K562 (cell line): Measurements from ENCODE around the gene TOX2. TPM values are rescaled to one million over a fixed set of nuclear protein-coding genes. Genes with fewer than 3 reads are reported as not detected.
A peak's percentile ranks its signal among the peaks of the same experiment; 100 is the strongest.

Experiments
- DACH1 ChIP-seq: fragments of 450-650 bp; IDR thresholded peaks from 2 replicates; pipeline ENCODE4 v1.6.1; 2018; ENCODE audit not compliant: partially characterized antibody
- ETS2 ChIP-seq: IDR thresholded peaks from 2 replicates; pipeline ENCODE4 v1.6.1; 2016; ENCODE audit warnings: borderline replicate concordance, missing genetic modification characterization, mild to moderate bottlenecking, moderate library complexity, missing compliant biosample characterization; ENCODE audit not compliant: poor library complexity, severe bottlenecking
- GTF2E2 ChIP-seq: fragments of 200-800 bp; sonication (Bioruptor generic); IDR thresholded peaks from 2 replicates; pipeline ENCODE4 v1.6.1; 2016; ENCODE audit warnings: missing genetic modification characterization, missing compliant biosample characterization
- HMGN3 ChIP-seq: IDR thresholded peaks from 2 replicates; pipeline ENCODE4 v1.6.1; 2011; ENCODE audit warnings: borderline replicate concordance, low read depth, mild to moderate bottlenecking, mixed read lengths, low read length; ENCODE audit not compliant: insufficient read length; ENCODE audit errors: extremely low read depth
- ILK ChIP-seq: fragments of 450-650 bp; IDR thresholded peaks from 2 replicates; pipeline ENCODE4 v1.6.1; 2016; ENCODE audit warnings: missing genetic modification characterization, low read depth, mild to moderate bottlenecking, missing compliant biosample characterization, moderate library complexity, borderline replicate concordance
- PTBP1 ChIP-seq: fragments of 200-400 bp; formaldehyde crosslinking; IDR thresholded peaks from 2 replicates; pipeline ENCODE4 v1.6.1; 2017; ENCODE audit warnings: low read depth, low read length
- SUPT5H ChIP-seq: fragments of 450-650 bp; IDR thresholded peaks from 2 replicates; pipeline ENCODE4 v1.6.1; 2016
- TEAD2 ChIP-seq: fragments of 450-650 bp; IDR thresholded peaks from 2 replicates; pipeline ENCODE4 v1.6.1; 2016; ENCODE audit warnings: missing genetic modification characterization, control low read depth, missing compliant biosample characterization
- ZNF134 ChIP-seq: fragments of 250-450 bp; sonication (Bioruptor Pico); conservative IDR thresholded peaks from 2 replicates; pipeline ENCODE4 v1.4.0; 2020
- ZNF830 ChIP-seq: fragments of 250-450 bp; sonication (Bioruptor Pico); IDR thresholded peaks from 2 replicates; pipeline ENCODE4 v1.5.0; 2021; ENCODE audit warnings: mild to moderate bottlenecking
- polyA plus RNA-seq, 8 experiments: library from polyadenylated mRNA; depleted of rRNA in 4 of 8; stranded (reverse) in 5 of 8; unstranded in 3 of 8; fragments of >200 nt; fragmentation: Nextera tagmentation in 2 of 8; fragmentation: Illumina TruSeq in 1 of 8; extraction: Ambion mirVana in 2 of 8; extraction: Trizol in 1 of 8; gene quantifications; 2 replicates each; pipeline versions ENCODE4 v1.2.1 to v1.2.3, GENCODE V29; 2011 to 2014; ENCODE audit warnings: inconsistent platforms in 1 of 8, missing spikeins in 1 of 8
- total RNA-seq, 7 experiments: library from RNA; depleted of rRNA in 6 of 7; stranded (reverse); fragments of >200 nt in 6 of 7; fragmentation: Illumina TruSeq in 2 of 7; extraction: Trizol in 2 of 7; gene quantifications; 2 replicates each; pipeline versions ENCODE4 v1.2.1 to v1.2.3, GENCODE V29; 2011 to 2021; ENCODE audit warnings: low replicate concordance in 1 of 7
- TF ChIP-seq, protein P1 (sequence below): sonication (generic); formaldehyde crosslinking; IDR thresholded peaks from 2 replicates; pipeline ENCODE4 v1.8.1; 2022; ENCODE audit warnings: missing genetic modification reagents
- TF ChIP-seq, protein P2 (sequence below): fragments of 250-450 bp; sonication (Bioruptor Pico); IDR thresholded peaks from 2 replicates; pipeline ENCODE4 v1.5.0; 2021
- TF ChIP-seq, protein P3 (sequence below), 2 experiments: fragments of 450-650 bp; conservative IDR thresholded peaks; 2 replicates each; pipeline ENCODE4 v1.6.1; 2017; ENCODE audit warnings: mild to moderate bottlenecking in 2 of 2, moderate library complexity in 2 of 2
- TF ChIP-seq, protein P4 (sequence below): sonication (generic); formaldehyde crosslinking; IDR thresholded peaks from 2 replicates; pipeline ENCODE4 v1.8.1; 2023; ENCODE audit warnings: mild to moderate bottlenecking, missing genetic modification reagents
- TF ChIP-seq, protein P5 (sequence below): fragments of 250-450 bp; sonication (Bioruptor Pico); IDR thresholded peaks from 2 replicates; pipeline ENCODE4 v1.8.0; 2022; ENCODE audit warnings: inconsistent platforms
- TF ChIP-seq, protein P6 (sequence below): fragments of 250-450 bp; sonication (Bioruptor Pico); IDR thresholded peaks from 2 replicates; pipeline ENCODE4 v1.4.0; 2020; ENCODE audit warnings: borderline replicate concordance

TOX2 gene
- total and polyA plus RNA-seq, 9 of the 15 experiments (the other 6 are each of a cell fraction or from before 2014, with no cell fraction given): not detected

DNA sequence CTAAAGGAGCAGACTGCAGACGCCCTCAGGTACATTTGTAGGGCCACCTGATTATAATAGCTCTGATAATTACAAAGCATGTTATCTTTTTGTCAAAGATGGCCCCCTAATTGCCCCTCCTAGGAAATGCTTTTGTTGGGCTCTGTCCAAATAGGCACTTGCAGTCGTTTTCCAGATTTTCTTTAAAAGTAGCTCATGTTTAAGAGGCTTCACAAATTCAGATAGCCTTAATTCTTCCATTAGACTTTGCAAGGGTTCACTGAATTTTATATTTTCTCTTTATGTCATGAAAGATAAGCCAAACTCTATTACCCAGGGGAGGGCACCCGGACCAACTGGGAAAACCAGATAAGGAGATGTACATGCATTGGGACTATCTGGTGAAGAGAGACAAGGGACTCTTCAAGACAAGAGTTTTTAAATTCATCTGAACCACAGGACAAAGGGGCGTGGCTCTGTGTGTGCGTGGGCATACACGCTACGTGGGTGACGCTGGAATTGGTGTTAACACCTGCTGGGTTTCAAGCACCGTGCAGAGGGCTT is 95.6 kb downstream of the TOX2 start (continued):
- TF ChIP-seq GTF2E2 (tag): no peak
- TF ChIP-seq ETS2: no peak
- TF ChIP-seq PTBP1: no peak
- peak; percentile 73 for TF ChIP-seq HMGN3
- TF ChIP-seq, protein P1, sequence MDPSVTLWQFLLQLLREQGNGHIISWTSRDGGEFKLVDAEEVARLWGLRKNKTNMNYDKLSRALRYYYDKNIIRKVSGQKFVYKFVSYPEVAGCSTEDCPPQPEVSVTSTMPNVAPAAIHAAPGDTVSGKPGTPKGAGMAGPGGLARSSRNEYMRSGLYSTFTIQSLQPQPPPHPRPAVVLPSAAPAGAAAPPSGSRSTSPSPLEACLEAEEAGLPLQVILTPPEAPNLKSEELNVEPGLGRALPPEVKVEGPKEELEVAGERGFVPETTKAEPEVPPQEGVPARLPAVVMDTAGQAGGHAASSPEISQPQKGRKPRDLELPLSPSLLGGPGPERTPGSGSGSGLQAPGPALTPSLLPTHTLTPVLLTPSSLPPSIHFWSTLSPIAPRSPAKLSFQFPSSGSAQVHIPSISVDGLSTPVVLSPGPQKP (CRISPR knock-in tag): no peak
- TF ChIP-seq DACH1: no peak
- TF ChIP-seq, protein P2, sequence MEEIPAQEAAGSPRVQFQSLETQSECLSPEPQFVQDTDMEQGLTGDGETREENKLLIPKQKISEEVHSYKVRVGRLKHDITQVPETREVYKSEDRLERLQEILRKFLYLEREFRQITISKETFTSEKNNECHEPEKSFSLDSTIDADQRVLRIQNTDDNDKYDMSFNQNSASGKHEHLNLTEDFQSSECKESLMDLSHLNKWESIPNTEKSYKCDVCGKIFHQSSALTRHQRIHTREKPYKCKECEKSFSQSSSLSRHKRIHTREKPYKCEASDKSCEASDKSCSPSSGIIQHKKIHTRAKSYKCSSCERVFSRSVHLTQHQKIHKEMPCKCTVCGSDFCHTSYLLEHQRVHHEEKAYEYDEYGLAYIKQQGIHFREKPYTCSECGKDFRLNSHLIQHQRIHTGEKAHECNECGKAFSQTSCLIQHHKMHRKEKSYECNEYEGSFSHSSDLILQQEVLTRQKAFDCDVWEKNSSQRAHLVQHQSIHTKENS (CRISPR knock-in tag): no peak
- TF ChIP-seq, protein P3, sequence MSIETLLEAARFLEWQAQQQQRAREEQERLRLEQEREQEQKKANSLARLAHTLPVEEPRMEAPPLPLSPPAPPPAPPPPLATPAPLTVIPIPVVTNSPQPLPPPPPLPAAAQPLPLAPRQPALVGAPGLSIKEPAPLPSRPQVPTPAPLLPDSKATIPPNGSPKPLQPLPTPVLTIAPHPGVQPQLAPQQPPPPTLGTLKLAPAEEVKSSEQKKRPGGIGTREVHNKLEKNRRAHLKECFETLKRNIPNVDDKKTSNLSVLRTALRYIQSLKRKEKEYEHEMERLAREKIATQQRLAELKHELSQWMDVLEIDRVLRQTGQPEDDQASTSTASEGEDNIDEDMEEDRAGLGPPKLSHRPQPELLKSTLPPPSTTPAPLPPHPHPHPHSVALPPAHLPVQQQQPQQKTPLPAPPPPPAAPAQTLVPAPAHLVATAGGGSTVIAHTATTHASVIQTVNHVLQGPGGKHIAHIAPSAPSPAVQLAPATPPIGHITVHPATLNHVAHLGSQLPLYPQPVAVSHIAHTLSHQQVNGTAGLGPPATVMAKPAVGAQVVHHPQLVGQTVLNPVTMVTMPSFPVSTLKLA (conservative IDR thresholded peaks at IDR 0.05): peak in 1 of 2 experiments; percentile 41; a peak in 1 of 4 replicates
- TF ChIP-seq ZNF830 (CRISPR knock-in tag): no peak
- TF ChIP-seq, protein P4, sequence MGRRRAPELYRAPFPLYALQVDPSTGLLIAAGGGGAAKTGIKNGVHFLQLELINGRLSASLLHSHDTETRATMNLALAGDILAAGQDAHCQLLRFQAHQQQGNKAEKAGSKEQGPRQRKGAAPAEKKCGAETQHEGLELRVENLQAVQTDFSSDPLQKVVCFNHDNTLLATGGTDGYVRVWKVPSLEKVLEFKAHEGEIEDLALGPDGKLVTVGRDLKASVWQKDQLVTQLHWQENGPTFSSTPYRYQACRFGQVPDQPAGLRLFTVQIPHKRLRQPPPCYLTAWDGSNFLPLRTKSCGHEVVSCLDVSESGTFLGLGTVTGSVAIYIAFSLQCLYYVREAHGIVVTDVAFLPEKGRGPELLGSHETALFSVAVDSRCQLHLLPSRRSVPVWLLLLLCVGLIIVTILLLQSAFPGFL (CRISPR knock-in tag): no peak
- TF ChIP-seq, protein P5, sequence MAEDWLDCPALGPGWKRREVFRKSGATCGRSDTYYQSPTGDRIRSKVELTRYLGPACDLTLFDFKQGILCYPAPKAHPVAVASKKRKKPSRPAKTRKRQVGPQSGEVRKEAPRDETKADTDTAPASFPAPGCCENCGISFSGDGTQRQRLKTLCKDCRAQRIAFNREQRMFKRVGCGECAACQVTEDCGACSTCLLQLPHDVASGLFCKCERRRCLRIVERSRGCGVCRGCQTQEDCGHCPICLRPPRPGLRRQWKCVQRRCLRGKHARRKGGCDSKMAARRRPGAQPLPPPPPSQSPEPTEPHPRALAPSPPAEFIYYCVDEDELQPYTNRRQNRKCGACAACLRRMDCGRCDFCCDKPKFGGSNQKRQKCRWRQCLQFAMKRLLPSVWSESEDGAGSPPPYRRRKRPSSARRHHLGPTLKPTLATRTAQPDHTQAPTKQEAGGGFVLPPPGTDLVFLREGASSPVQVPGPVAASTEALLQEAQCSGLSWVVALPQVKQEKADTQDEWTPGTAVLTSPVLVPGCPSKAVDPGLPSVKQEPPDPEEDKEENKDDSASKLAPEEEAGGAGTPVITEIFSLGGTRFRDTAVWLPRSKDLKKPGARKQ: no peak
- TF ChIP-seq ILK: no peak
- TF ChIP-seq ZNF134: 0 out of 2 replicates have a peak, but pooled peaks have one; percentile 29
- TF ChIP-seq, protein P6, sequence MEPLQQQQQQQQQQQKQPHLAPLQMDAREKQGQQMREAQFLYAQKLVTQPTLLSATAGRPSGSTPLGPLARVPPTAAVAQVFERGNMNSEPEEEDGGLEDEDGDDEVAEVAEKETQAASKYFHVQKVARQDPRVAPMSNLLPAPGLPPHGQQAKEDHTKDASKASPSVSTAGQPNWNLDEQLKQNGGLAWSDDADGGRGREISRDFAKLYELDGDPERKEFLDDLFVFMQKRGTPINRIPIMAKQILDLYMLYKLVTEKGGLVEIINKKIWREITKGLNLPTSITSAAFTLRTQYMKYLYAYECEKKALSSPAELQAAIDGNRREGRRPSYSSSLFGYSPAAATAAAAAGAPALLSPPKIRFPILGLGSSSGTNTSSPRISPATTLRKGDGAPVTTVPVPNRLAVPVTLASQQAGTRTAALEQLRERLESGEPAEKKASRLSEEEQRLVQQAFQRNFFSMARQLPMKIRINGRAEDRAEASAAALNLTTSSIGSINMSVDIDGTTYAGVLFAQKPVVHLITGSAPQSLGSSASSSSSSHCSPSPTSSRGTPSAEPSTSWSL (CRISPR knock-in tag): no peak
- TF ChIP-seq SUPT5H: no peak
- no peak for TF ChIP-seq TEAD2 (tag)
